CD4-positive, alpha-beta T cell treated with Interleukin-15 for 1 hour (primary cell): Measurements from ENCODE around the gene PCSK2.

Experiments
- DNase-seq: peaks from one replicate; pipeline ENCODE4 v3.0.0-alpha.2; 2020

The PCSK2 gene

GRCh38 chr20:17262786-17263185 lies 35.9 kb downstream of the PCSK2 start:
- no peak for DNase-seq

- DNase-seq = no peak
These were observed 46.9 kb downstream of the PCSK2 start for GRCh38 chr20:17273717-17274116.

- DNase-seq = no peak
These were observed 49.3 kb downstream of the PCSK2 start for GRCh38 chr20:17276101-17276500.

- DNase-seq = no peak
These were observed 54.6 kb downstream of the PCSK2 start for GRCh38 chr20:17281478-17281877.

- no peak for DNase-seq
These were observed 55.7 kb downstream of the PCSK2 start for GRCh38 chr20:17282501-17282900.

- DNase-seq = no peak
These were observed 60.7 kb downstream of the PCSK2 start for GRCh38 chr20:17287503-17287902.

- DNase-seq = no peak
These were observed 61.2 kb downstream of the PCSK2 start for GRCh38 chr20:17287998-17288397.

- DNase-seq = no peak
These were observed 68.4 kb downstream of the PCSK2 start for GRCh38 chr20:17295151-17295726.

GRCh38 chr20:17295991-17296390 lies 69.2 kb downstream of the PCSK2 start:
- no peak for DNase-seq

GRCh38 chr20:17298171-17298570 lies 71.3 kb downstream of the PCSK2 start:
- DNase-seq = no peak

- no peak for DNase-seq
These were observed 71.9 kb downstream of the PCSK2 start for GRCh38 chr20:17298751-17299150.

- DNase-seq = no peak
These were observed 73.3 kb downstream of the PCSK2 start for GRCh38 chr20:17300113-17300512.

- no peak for DNase-seq
These were observed 77.9 kb downstream of the PCSK2 start for GRCh38 chr20:17304774-17305173.

GRCh38 chr20:17306427-17306826 lies 79.6 kb downstream of the PCSK2 start:
- no peak for DNase-seq

- no peak for DNase-seq
These were observed 87.4 kb downstream of the PCSK2 start for GRCh38 chr20:17314264-17314663.

GRCh38 chr20:17315407-17316231 lies 88.8 kb downstream of the PCSK2 start:
- no peak for DNase-seq

GRCh38 chr20:17316316-17317038 lies 89.6 kb downstream of the PCSK2 start:
- no peak for DNase-seq

- DNase-seq = no peak
These were observed 90.5 kb downstream of the PCSK2 start for GRCh38 chr20:17317341-17317740.

- DNase-seq = no peak
These were observed 93.6 kb downstream of the PCSK2 start for GRCh38 chr20:17320456-17320855.

GRCh38 chr20:17326096-17326495 lies 99.3 kb downstream of the PCSK2 start:
- no peak for DNase-seq

GRCh38 chr20:17327185-17328148 lies 100.6 kb downstream of the PCSK2 start:
- no peak for DNase-seq

- no peak for DNase-seq
These were observed 108.1 kb downstream of the PCSK2 start for GRCh38 chr20:17334932-17335331.

GRCh38 chr20:17339000-17339399 lies 112.2 kb downstream of the PCSK2 start:
- no peak for DNase-seq
